ENCODE results near the gene TIMM10. TPM values are rescaled to one million over a fixed set of nuclear protein-coding genes. Genes with fewer than 3 reads are reported as not detected.

The TIMM10 gene
- total and polyA plus RNA-seq, 2 donors (not counting 1 experiment from before 2014, with no cell fraction given): 32.2 to 57.6 TPM

DNA sequence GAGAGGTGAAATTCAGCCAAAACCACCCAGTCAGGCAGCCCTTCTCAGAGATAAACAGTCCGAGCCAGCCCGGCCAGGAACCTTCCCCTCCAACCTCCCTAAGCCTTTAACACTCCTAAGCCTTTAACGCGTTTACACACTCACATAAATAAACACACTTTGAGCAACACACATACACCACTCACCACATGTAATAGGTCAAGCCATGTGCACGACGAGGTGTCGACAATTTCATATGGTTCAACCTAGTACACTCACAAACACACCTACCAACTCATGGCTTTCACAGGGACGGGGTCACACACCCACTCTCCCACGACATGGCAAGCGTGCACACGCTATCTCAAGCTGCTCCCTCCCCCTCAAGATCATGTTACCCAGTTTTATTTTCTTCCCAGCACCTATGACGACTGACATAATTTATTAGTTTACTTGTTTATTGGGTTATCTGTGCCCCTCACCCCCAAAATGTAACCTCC, 30.5 kb downstream of the TIMM10 start:
- no peak for DNase-seq (ENCODE audit: low read depth in 2 of 2)
- H3K27ac ChIP-seq (ENCODE audit: insufficient read depth, low read length): peak overlapping the region; percentile 35

GRCh38 chr11:57499413-57499982, 31.1 kb downstream of the TIMM10 start:
- Histone ChIP-seq H4K20me1 (ENCODE audit: control insufficient read depth, extremely low read depth, insufficient read depth, low read length) (no peaks in the 10 kb centered on the region), H3K4me3 (replicated peaks in 1 of 4; ENCODE audit: control extremely low read depth in 1 of 4, insufficient read depth in 1 of 4, low read depth in 3 of 4, low read length in 4 of 4) (peak overlapping the region; percentile 19 to 46 (median 28)), H3K4me1 (ENCODE audit: control insufficient read depth, extremely low read depth, insufficient read depth, low read length) (peaks cover 7% of the 10 kb centered on the region), H3K79me2 (ENCODE audit: control insufficient read depth, insufficient read depth, low read length) (no peaks in the 10 kb centered on the region), H3K27me3 (ENCODE audit: control insufficient read depth, insufficient read depth, low read length) (no peaks in the 10 kb centered on the region), H3K4me2 (ENCODE audit: extremely low read depth, insufficient read depth, low read length) (peak overlapping the region; percentile 66), H3K27ac (ENCODE audit: insufficient read depth, low read length) (peak overlapping the region; percentile 54), H3K9me3 (ENCODE audit: control insufficient read depth, insufficient read depth, low read depth, low read length) (no peaks in the 10 kb centered on the region), H3K36me3 (ENCODE audit: control insufficient read depth, insufficient read depth, low read length) (peaks cover 4% of the 10 kb centered on the region), H2AFZ (ENCODE audit: low read length) (peak overlapping the region; percentile 70), H3K9ac (ENCODE audit: insufficient read depth, low read length) (no peak overlapping the region)
- no peak for TF ChIP-seq EZH2 (IDR thresholded peaks at IDR 0.05; ENCODE audit: low read length, missing control alignments)
- no peak for TF ChIP-seq CTCF (conservative IDR thresholded peaks at IDR 0.05 in 1 of 2, IDR thresholded peaks at IDR 0.05 in 1 of 2; ENCODE audit: low read depth in 1 of 2, low read length in 2 of 2)
- DNase-seq (ENCODE audit: low read depth in 2 of 2): peak; percentile 85 to 94

More for the DNA sequence above, 30.5 kb downstream of the TIMM10 start:
- no peak for TF ChIP-seq CTCF (conservative IDR thresholded peaks at IDR 0.05 in 1 of 2, IDR thresholded peaks at IDR 0.05 in 1 of 2; ENCODE audit: low read depth in 1 of 2, low read length in 2 of 2)
- no peak for TF ChIP-seq EZH2 (IDR thresholded peaks at IDR 0.05; ENCODE audit: low read length, missing control alignments)
- Histone ChIP-seq H3K4me3 (replicated peaks in 1 of 4; ENCODE audit: control extremely low read depth in 1 of 4, insufficient read depth in 1 of 4, low read depth in 3 of 4, low read length in 4 of 4) (peak overlapping the region; percentile 19 to 46 (median 28)), H3K4me2 (ENCODE audit: extremely low read depth, insufficient read depth, low read length) (peak overlapping the region; percentile 52), H3K36me3 (ENCODE audit: control insufficient read depth, insufficient read depth, low read length) (peaks cover 4% of the 10 kb centered on the region), H3K9me3 (ENCODE audit: control insufficient read depth, insufficient read depth, low read depth, low read length) (no peaks in the 10 kb centered on the region), H3K4me1 (ENCODE audit: control insufficient read depth, extremely low read depth, insufficient read depth, low read length) (peaks cover 7% of the 10 kb centered on the region), H2AFZ (ENCODE audit: low read length) (peak overlapping the region; percentile 70), H4K20me1 (ENCODE audit: control insufficient read depth, extremely low read depth, insufficient read depth, low read length) (no peaks in the 10 kb centered on the region), H3K27me3 (ENCODE audit: control insufficient read depth, insufficient read depth, low read length) (no peaks in the 10 kb centered on the region), H3K79me2 (ENCODE audit: control insufficient read depth, insufficient read depth, low read length) (no peaks in the 10 kb centered on the region), H3K9ac (ENCODE audit: insufficient read depth, low read length) (no peak overlapping the region)

GRCh38 chr11:57498540-57498939, 32.0 kb downstream of the TIMM10 start:
- Histone ChIP-seq H3K36me3 (ENCODE audit: control insufficient read depth, insufficient read depth, low read length) (peaks cover 4% of the 10 kb centered on the region), H3K9me3 (ENCODE audit: control insufficient read depth, insufficient read depth, low read depth, low read length) (no peaks in the 10 kb centered on the region), H3K9ac (ENCODE audit: insufficient read depth, low read length) (no peak overlapping the region), H3K4me3 (replicated peaks in 1 of 4; ENCODE audit: control extremely low read depth in 1 of 4, insufficient read depth in 1 of 4, low read depth in 3 of 4, low read length in 4 of 4) (no peak overlapping the region), H3K79me2 (ENCODE audit: control insufficient read depth, insufficient read depth, low read length) (no peaks in the 10 kb centered on the region), H3K4me2 (ENCODE audit: extremely low read depth, insufficient read depth, low read length) (no peak overlapping the region), H4K20me1 (ENCODE audit: control insufficient read depth, extremely low read depth, insufficient read depth, low read length) (no peaks in the 10 kb centered on the region), H3K27ac (ENCODE audit: insufficient read depth, low read length) (no peak overlapping the region), H2AFZ (ENCODE audit: low read length) (no peak overlapping the region), H3K4me1 (ENCODE audit: control insufficient read depth, extremely low read depth, insufficient read depth, low read length) (peaks cover 7% of the 10 kb centered on the region), H3K27me3 (ENCODE audit: control insufficient read depth, insufficient read depth, low read length) (no peaks in the 10 kb centered on the region)
- TF ChIP-seq EZH2 (IDR thresholded peaks at IDR 0.05; ENCODE audit: low read length, missing control alignments) (no peak), CTCF (conservative IDR thresholded peaks at IDR 0.05 in 1 of 2, IDR thresholded peaks at IDR 0.05 in 1 of 2; ENCODE audit: low read depth in 1 of 2, low read length in 2 of 2) (no peak)
- no peak for DNase-seq (ENCODE audit: low read depth in 2 of 2)

Measured in fibroblast of lung (primary cell).